MM.1S (cell line): ENCODE data around the gene SGK1.

Experiments used
- EZH2 ChIP-seq: fragments of 300-600 bp; sonication (generic); optimal IDR thresholded peaks from 2 replicates; pipeline ENCODE3; 2017; ENCODE audit warnings: low read depth, mild to moderate bottlenecking, antibody characterized with exemption, low read length, mixed read lengths
- TF ChIP-seq, protein P1 (sequence below): fragments of 300-600 bp; sonication (generic); IDR thresholded peaks from 2 replicates; pipeline ENCODE4 v1.5.1; 2016; ENCODE audit warnings: antibody characterized with exemption, low read length, mixed read lengths

DNA sequence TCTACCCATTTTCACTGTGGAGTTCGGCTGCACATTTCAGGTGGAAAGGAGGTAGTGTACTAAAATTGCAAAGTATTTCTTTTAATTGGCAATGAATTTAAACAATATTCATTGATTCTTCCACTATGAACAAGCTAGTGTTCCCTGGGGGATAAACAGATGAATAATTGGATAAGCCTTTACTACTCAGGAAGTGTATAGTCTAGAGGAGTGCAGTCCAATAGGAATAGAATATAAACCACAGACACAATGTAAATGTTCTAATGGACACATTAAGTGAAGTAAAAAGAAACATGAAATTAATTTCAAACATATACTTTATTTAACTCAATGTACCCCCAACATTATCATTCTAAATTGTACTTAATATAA lies 28.7 kb downstream of the SGK1 start:
- TF ChIP-seq EZH2, result no peak
- TF ChIP-seq, protein P1, sequence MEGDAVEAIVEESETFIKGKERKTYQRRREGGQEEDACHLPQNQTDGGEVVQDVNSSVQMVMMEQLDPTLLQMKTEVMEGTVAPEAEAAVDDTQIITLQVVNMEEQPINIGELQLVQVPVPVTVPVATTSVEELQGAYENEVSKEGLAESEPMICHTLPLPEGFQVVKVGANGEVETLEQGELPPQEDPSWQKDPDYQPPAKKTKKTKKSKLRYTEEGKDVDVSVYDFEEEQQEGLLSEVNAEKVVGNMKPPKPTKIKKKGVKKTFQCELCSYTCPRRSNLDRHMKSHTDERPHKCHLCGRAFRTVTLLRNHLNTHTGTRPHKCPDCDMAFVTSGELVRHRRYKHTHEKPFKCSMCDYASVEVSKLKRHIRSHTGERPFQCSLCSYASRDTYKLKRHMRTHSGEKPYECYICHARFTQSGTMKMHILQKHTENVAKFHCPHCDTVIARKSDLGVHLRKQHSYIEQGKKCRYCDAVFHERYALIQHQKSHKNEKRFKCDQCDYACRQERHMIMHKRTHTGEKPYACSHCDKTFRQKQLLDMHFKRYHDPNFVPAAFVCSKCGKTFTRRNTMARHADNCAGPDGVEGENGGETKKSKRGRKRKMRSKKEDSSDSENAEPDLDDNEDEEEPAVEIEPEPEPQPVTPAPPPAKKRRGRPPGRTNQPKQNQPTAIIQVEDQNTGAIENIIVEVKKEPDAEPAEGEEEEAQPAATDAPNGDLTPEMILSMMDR, result no peak
